K562 (cell line): ENCODE measurements around the gene RNF145. TPM values are rescaled to one million over a fixed set of nuclear protein-coding genes. Genes with fewer than 3 reads are reported as not detected.

Experiments
- ATF7 ChIP-seq: fragments of 450-650 bp; IDR thresholded peaks from 2 replicates; pipeline ENCODE4 v1.7.1; 2014; ENCODE audit warnings: mild to moderate bottlenecking, moderate library complexity
- EP300 ChIP-seq: IDR thresholded peaks from 2 replicates; pipeline ENCODE4 v1.6.1; 2012; ENCODE audit warnings: low read length, improper control_type of control experiment
- GTF2E2 ChIP-seq: fragments of 200-800 bp; sonication (Bioruptor generic); IDR thresholded peaks from 2 replicates; pipeline ENCODE4 v1.6.1; 2016; ENCODE audit warnings: missing genetic modification characterization, missing compliant biosample characterization
- HDAC2 ChIP-seq: fragments of 450-650 bp; IDR thresholded peaks from 2 replicates; pipeline ENCODE4 v1.6.1; 2016; ENCODE audit warnings: mild to moderate bottlenecking
- JUND ChIP-seq, 2 experiments: IDR thresholded peaks; 2 replicates in 1 of 2; 3 replicates in 1 of 2; pipeline ENCODE4 v1.6.1; 2011; ENCODE audit warnings: borderline replicate concordance in 2 of 2, low read depth in 2 of 2, low read length in 2 of 2, improper control_type of control experiment in 1 of 2, missing biosample characterization in 1 of 2, missing genetic modification characterization in 1 of 2, missing genetic modification reagents in 1 of 2
- MEIS2 ChIP-seq: fragments of 450-650 bp; IDR thresholded peaks from 2 replicates; pipeline ENCODE4 v1.6.1; 2014; ENCODE audit warnings: mild to moderate bottlenecking; ENCODE audit not compliant: partially characterized antibody
- MNT ChIP-seq, 2 experiments: fragments of 450-650 bp; conservative IDR thresholded peaks; 2 replicates each; pipeline ENCODE4 v1.6.1; 2017; ENCODE audit warnings: mild to moderate bottlenecking in 2 of 2, moderate library complexity in 2 of 2
- NFATC3 ChIP-seq: fragments of 450-650 bp; IDR thresholded peaks from 2 replicates; pipeline ENCODE4 v1.6.1; 2017; ENCODE audit warnings: mild to moderate bottlenecking
- NFYB ChIP-seq: IDR thresholded peaks from 2 replicates; pipeline ENCODE4 v1.6.1; 2011; ENCODE audit warnings: mild to moderate bottlenecking, moderate library complexity; ENCODE audit not compliant: insufficient read length; ENCODE audit errors: extremely low read depth
- REST ChIP-seq, 2 experiments: fragments of 450-650 bp; formaldehyde crosslinking in 1 of 2; IDR thresholded peaks; 2 replicates each; pipeline versions ENCODE4 v1.4.0 to v1.6.1; 2014 to 2020; ENCODE audit warnings: mild to moderate bottlenecking in 2 of 2, borderline replicate concordance in 1 of 2, low read depth in 1 of 2
- ZNF174 ChIP-seq: fragments of 250-450 bp; sonication (Bioruptor Pico); IDR thresholded peaks from 2 replicates; pipeline ENCODE4 v1.4.0; 2020; ENCODE audit warnings: mild to moderate bottlenecking
- ZNF175 ChIP-seq: fragments of 200-800 bp; sonication (Bioruptor generic); IDR thresholded peaks from 2 replicates; pipeline ENCODE4 v1.6.1; 2016; ENCODE audit warnings: low read depth, mild to moderate bottlenecking, missing genetic modification characterization, missing compliant biosample characterization
- ZNF444 ChIP-seq: fragments of 250-450 bp; sonication (Bioruptor Pico); IDR thresholded peaks from 2 replicates; pipeline ENCODE4 v1.4.0; 2020; ENCODE audit warnings: mild to moderate bottlenecking, moderate library complexity
- ZNF589 ChIP-seq: fragments of 200-800 bp; sonication (Bioruptor generic); IDR thresholded peaks from 2 replicates; pipeline ENCODE4 v1.6.1; 2016; ENCODE audit warnings: low read depth, missing genetic modification characterization, missing compliant biosample characterization
- ZNF639 ChIP-seq, 2 experiments: fragments of 200-800 bp in 1 of 2; sonication (Bioruptor generic) in 1 of 2; sonication (generic) in 1 of 2; formaldehyde crosslinking in 1 of 2; IDR thresholded peaks in 1 of 2; conservative IDR thresholded peaks in 1 of 2; 2 replicates each; pipeline versions ENCODE4 v1.5.0 to v1.6.1; 2016 to 2020; ENCODE audit warnings: missing compliant biosample characterization in 1 of 2, missing genetic modification characterization in 1 of 2, missing genetic modification reagents in 1 of 2
- ZNF830 ChIP-seq: fragments of 250-450 bp; sonication (Bioruptor Pico); IDR thresholded peaks from 2 replicates; pipeline ENCODE4 v1.5.0; 2021; ENCODE audit warnings: mild to moderate bottlenecking
- polyA plus RNA-seq, 8 experiments: library from polyadenylated mRNA; depleted of rRNA in 4 of 8; stranded (reverse) in 5 of 8; unstranded in 3 of 8; fragments of >200 nt; fragmentation: Nextera tagmentation in 2 of 8; fragmentation: Illumina TruSeq in 1 of 8; extraction: Ambion mirVana in 2 of 8; extraction: Trizol in 1 of 8; gene quantifications; 2 replicates each; pipeline versions ENCODE4 v1.2.1 to v1.2.3, GENCODE V29; 2011 to 2014; ENCODE audit warnings: inconsistent platforms in 1 of 8, missing spikeins in 1 of 8
- total RNA-seq, 7 experiments: library from RNA; depleted of rRNA in 6 of 7; stranded (reverse); fragments of >200 nt in 6 of 7; fragmentation: Illumina TruSeq in 2 of 7; extraction: Trizol in 2 of 7; gene quantifications; 2 replicates each; pipeline versions ENCODE4 v1.2.1 to v1.2.3, GENCODE V29; 2011 to 2021; ENCODE audit warnings: low replicate concordance in 1 of 7

RNF145 gene
- total and polyA plus RNA-seq, 9 of the 15 experiments (the other 6 are each of a cell fraction or from before 2014, with no cell fraction given): 13.6 to 40.7 (median 25.4) TPM

- 0 out of 4 replicates have a peak, but pooled peaks of 1 of the 2 experiments have one; percentile 9 for TF ChIP-seq MNT (conservative IDR thresholded peaks at IDR 0.05)
- TF ChIP-seq GTF2E2: no peak
- TF ChIP-seq NFYB: no peak
- peak; percentile 66; the same call in 1 of the 2 replicates for TF ChIP-seq ATF7
- peak; percentile 42 for TF ChIP-seq MEIS2
- no peak for TF ChIP-seq ZNF444 (CRISPR knock-in tag)
- peak in 1 of 2 experiments; percentile 74; a peak in 2 of 4 replicates for TF ChIP-seq ZNF639 (CRISPR knock-in tag; conservative IDR thresholded peaks at IDR 0.05 in 1 of 2, IDR thresholded peaks at IDR 0.05 in 1 of 2)
- TF ChIP-seq JUND (IDR thresholded peaks at IDR 0.05; ENCODE audit: borderline replicate concordance, low read depth, low read length): peak; percentile 88
- TF ChIP-seq JUND (tag; IDR thresholded peaks at IDR 0.05; ENCODE audit: borderline replicate concordance, low read depth, low read length): peak; percentile 93
- 0 out of 2 replicates have a peak, but pooled peaks have one; percentile 46 for TF ChIP-seq ZNF589 (CRISPR knock-in tag)
- peak; percentile 64 for TF ChIP-seq EP300
- TF ChIP-seq ZNF174 (CRISPR knock-in tag): no peak
- TF ChIP-seq HDAC2: peak; percentile 41; the same call in 1 of the 2 replicates
- TF ChIP-seq REST (IDR thresholded peaks at IDR 0.05; ENCODE audit: borderline replicate concordance): no peak; the same call in 1 of the 2 replicates
- no peak for TF ChIP-seq REST (CRISPR knock-in tag; IDR thresholded peaks at IDR 0.05; ENCODE audit: low read depth)
- 0 out of 2 replicates have a peak, but pooled peaks have one; percentile 42 for TF ChIP-seq ZNF175
- no peak for TF ChIP-seq ZNF830 (CRISPR knock-in tag)
- peak; percentile 45; the same call in 1 of the 2 replicates for TF ChIP-seq NFATC3
Observed at GRCh38 chr5:159240301-159240870, 31.0 kb upstream of the RNF145 start (continued).
